Stimulated activated CD4-positive, alpha-beta T cell treated with anti-CD3 and anti-CD28 coated beads, TNF-alpha, amount 100 ng/mL, for 24 hours (primary cell): ENCODE data around the gene ADGRB3.

Experiments used
- DNase-seq, 3 experiments: peaks; one replicate each; pipeline ENCODE4 v3.0.0-alpha.2; 2020; ENCODE audit warnings: low read depth in 3 of 3

Gene ADGRB3

GRCh38 chr6:68634726-68635411 lies at the start of gene ADGRB3:
TSS of gene ADGRB3 (plus strand) at chr6:68635282. CDS start at chr6:68638676, 3,394 bp downstream.
- peak in 2 of 3 experiments; percentile 17 to 26 for DNase-seq

- DNase-seq, result no peak
Observed at GRCh38 chr6:68593558-68593957, 41.5 kb upstream of the ADGRB3 start.

- no peak for DNase-seq
Observed at GRCh38 chr6:68597642-68598041, 37.4 kb upstream of the ADGRB3 start.

GRCh38 chr6:68615938-68616337 lies 19.1 kb upstream of the ADGRB3 start:
- no peak for DNase-seq

- DNase-seq, result no peak
Observed at GRCh38 chr6:68625998-68626397, 9.1 kb upstream of the ADGRB3 start.

- no peak for DNase-seq
Observed at GRCh38 chr6:68628161-68628560, 6.9 kb upstream of the ADGRB3 start.

- no peak for DNase-seq
Observed at GRCh38 chr6:68632734-68633133, 2.3 kb upstream of the ADGRB3 start.

GRCh38 chr6:68633281-68633971 lies 1.7 kb upstream of the ADGRB3 start:
- DNase-seq, result no peak

- no peak for DNase-seq
Observed at GRCh38 chr6:68633972-68634725, 933 bp upstream of the ADGRB3 start.

GRCh38 chr6:68635412-68635705 lies 277 bp downstream of the ADGRB3 start:
- no peak for DNase-seq

- no peak for DNase-seq
Observed at GRCh38 chr6:68635706-68636513, 828 bp downstream of the ADGRB3 start.

- no peak for DNase-seq
Observed at GRCh38 chr6:68636666-68637065, 1.6 kb downstream of the ADGRB3 start.

GRCh38 chr6:68637071-68637470 lies 2.0 kb downstream of the ADGRB3 start:
- DNase-seq, result no peak

GRCh38 chr6:68637782-68638181 lies 2.7 kb downstream of the ADGRB3 start:
- no peak for DNase-seq

GRCh38 chr6:68638230-68638900 lies 3.3 kb downstream of the ADGRB3 start:
- no peak for DNase-seq

- no peak for DNase-seq
Observed at GRCh38 chr6:68639211-68639610, 4.1 kb downstream of the ADGRB3 start.

GRCh38 chr6:68639826-68640490 lies 4.9 kb downstream of the ADGRB3 start:
- no peak for DNase-seq

GRCh38 chr6:68640491-68640835 lies 5.4 kb downstream of the ADGRB3 start:
- DNase-seq, result no peak

- no peak for DNase-seq
Observed at GRCh38 chr6:68641172-68641571, 6.1 kb downstream of the ADGRB3 start.

- no peak for DNase-seq
Observed at GRCh38 chr6:68642081-68642480, 7.0 kb downstream of the ADGRB3 start.

GRCh38 chr6:68642977-68643376 lies 7.9 kb downstream of the ADGRB3 start:
- no peak for DNase-seq
